Measurements from ENCODE around the gene LSM12.
A peak's percentile ranks its signal among the peaks of the same experiment; 100 is the strongest.

The LSM12 gene

DNA sequence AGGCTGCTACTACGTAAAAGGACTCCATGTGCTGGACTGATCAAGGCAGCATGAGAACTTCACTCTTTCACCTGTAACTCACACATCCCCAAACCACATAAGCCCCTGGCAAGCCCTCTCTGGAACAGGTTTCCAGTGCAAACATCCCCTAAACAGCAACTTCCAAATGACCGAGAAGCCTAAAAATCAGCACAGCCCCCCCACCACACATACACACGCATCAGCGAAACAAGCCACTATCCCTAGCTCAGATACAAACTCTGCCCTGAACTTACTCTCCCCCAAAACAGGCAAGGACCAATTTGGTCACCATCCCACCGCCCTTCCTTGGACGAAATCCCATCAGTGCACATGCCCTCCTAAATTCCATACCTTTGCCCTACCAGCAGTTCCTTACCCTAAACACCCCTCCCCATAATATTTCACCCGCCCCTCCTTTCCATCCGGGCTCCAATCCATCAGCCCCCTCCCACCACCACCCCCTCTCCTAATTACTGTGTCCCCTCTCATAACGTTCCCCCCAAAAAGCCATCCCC lies 735 bp downstream of the LSM12 start:
- Histone ChIP-seq H3K4me2 (ENCODE audit: insufficient read depth, low read length) (peak overlapping the region; percentile 78), H4K20me1 (ENCODE audit: insufficient read depth, low read length) (peaks cover 34% of the 10 kb centered on the region; the same call in 1 of the 2 replicates), H3K4me1 (ENCODE audit: insufficient read depth, low read length) (peaks cover 48% of the 10 kb centered on the region), H3K27ac (ENCODE audit: low read length) (peak overlapping the region; percentile 93), H3K9ac (ENCODE audit: low read depth, low read length) (peak overlapping the region; percentile 93), H3K27me3 (ENCODE audit: insufficient read depth, low read length, poor library complexity) (no peaks in the 10 kb centered on the region), H3K36me3 (ENCODE audit: insufficient read depth, low read length) (peaks cover 34% of the 10 kb centered on the region), H3K4me3 (ENCODE audit: low read depth in 1 of 2, low read length in 2 of 2) (peak overlapping the region; percentile 68 to 89), H2AFZ (ENCODE audit: low read depth, low read length) (peak overlapping the region; percentile 76), H3K79me2 (ENCODE audit: insufficient read depth, low read length) (peaks cover 68% of the 10 kb centered on the region), H3K9me3 (ENCODE audit: insufficient read depth, low read length, severe bottlenecking) (no peaks in the 10 kb centered on the region)
- no peak for TF ChIP-seq EZH2 (IDR thresholded peaks at IDR 0.05; ENCODE audit: borderline replicate concordance, low read depth, low read length, severe bottlenecking)
- TF ChIP-seq, protein P1, sequence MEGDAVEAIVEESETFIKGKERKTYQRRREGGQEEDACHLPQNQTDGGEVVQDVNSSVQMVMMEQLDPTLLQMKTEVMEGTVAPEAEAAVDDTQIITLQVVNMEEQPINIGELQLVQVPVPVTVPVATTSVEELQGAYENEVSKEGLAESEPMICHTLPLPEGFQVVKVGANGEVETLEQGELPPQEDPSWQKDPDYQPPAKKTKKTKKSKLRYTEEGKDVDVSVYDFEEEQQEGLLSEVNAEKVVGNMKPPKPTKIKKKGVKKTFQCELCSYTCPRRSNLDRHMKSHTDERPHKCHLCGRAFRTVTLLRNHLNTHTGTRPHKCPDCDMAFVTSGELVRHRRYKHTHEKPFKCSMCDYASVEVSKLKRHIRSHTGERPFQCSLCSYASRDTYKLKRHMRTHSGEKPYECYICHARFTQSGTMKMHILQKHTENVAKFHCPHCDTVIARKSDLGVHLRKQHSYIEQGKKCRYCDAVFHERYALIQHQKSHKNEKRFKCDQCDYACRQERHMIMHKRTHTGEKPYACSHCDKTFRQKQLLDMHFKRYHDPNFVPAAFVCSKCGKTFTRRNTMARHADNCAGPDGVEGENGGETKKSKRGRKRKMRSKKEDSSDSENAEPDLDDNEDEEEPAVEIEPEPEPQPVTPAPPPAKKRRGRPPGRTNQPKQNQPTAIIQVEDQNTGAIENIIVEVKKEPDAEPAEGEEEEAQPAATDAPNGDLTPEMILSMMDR (IDR thresholded peaks at IDR 0.05; ENCODE audit: borderline replicate concordance, extremely low read depth, low read length, poor library complexity, severe bottlenecking): no peak
- DNase-seq (no peak), ATAC-seq (ENCODE audit: insufficient read depth, low read depth) (peak; percentile 1; the same call in 2 of the 3 replicates)

DNA sequence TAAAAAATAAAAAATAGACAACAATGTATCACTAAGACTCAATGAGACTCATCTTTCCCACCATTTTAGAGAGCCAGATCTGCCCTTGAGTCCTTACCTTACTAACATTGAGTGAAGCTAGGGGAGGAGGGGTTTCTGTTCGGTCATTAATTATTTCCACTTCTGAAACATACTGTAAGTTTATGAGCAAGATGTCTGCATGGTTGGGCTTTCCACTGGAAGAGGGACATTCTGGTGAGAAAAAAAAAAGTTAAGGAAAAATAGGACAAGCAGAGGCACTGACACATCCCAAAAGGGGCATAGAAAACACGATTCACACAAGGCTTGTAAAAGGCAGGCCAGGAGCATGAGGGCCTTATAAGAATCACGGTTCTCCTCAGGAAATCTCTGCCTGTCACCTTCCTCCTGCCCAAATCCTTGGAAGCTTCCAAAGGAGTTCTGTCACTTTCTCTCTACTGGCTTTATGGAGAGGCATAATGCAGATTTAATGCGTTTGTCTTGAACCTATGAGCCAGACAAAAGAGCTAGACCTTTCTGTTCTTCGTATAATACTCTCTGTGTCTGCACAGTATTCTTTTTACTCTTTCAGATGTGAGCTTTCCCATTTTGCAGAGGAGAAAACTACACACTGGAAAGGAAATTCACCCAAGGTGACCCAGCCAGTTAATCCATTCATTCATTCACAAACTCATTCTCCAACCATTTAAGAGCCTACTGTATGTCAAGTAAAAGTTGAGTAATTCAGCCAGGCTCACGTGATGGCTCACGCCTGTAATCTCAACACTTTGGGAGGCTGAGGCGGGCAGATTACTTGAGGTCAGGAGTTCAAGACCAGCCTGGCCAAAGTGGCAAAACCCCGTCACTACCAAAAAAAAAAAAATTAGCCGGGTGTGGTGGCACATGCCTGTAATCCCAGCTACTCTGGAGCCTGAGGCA lies 2.5 kb downstream of the LSM12 start:
- no peak overlapping the region for H3K4me3 ChIP-seq (ENCODE audit: low read depth in 1 of 2, low read length in 2 of 2)
- no peak for DNase-seq
- peak overlapping the region; percentile 1; the same call in 1 of the 2 replicates for H3K9ac ChIP-seq (ENCODE audit: low read depth, low read length)

DNA sequence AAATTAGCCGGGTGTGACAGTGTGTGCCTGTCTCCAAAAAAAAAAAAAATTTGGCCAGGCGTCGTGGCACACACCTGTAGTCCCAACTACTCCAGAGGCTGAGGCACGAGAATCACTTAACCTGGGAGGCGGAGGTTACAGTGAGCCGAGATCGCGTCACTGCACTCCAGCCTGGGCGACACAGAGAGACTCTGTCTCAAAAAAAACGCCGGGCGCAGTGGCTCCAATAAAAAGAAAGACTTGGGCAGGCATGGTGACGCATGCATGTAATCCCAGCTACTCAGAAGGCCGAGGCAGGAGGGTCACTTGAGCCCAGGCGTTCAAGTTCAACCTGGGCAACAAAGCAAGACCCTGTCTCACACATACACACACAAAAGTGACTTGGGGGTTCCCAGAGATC lies 3.6 kb downstream of the LSM12 start:
- peaks cover 91% of the 10 kb centered on the region for H3K79me2 ChIP-seq (ENCODE audit: insufficient read depth, low read length)
- no peaks in the 10 kb centered on the region for H3K9me3 ChIP-seq (ENCODE audit: insufficient read depth, low read length, severe bottlenecking)
- no peaks in the 10 kb centered on the region for H3K27me3 ChIP-seq (ENCODE audit: insufficient read depth, low read length, poor library complexity)
- no peak for DNase-seq
- TF ChIP-seq, protein P1 (IDR thresholded peaks at IDR 0.05; ENCODE audit: borderline replicate concordance, extremely low read depth, low read length, poor library complexity, severe bottlenecking): no peak
- TF ChIP-seq EZH2 (IDR thresholded peaks at IDR 0.05; ENCODE audit: borderline replicate concordance, low read depth, low read length, severe bottlenecking): no peak
- H3K9ac ChIP-seq (ENCODE audit: low read depth, low read length): no peak overlapping the region
- H3K36me3 ChIP-seq (ENCODE audit: insufficient read depth, low read length): peaks cover 57% of the 10 kb centered on the region
- H3K4me2 ChIP-seq (ENCODE audit: insufficient read depth, low read length): peak overlapping the region; percentile 78
- no peak overlapping the region for H3K27ac ChIP-seq (ENCODE audit: low read length)
- no peak overlapping the region for H3K4me3 ChIP-seq (ENCODE audit: low read depth in 1 of 2, low read length in 2 of 2)
- peaks cover 49% of the 10 kb centered on the region for H4K20me1 ChIP-seq (ENCODE audit: insufficient read depth, low read length)
- peaks cover 39% of the 10 kb centered on the region for H3K4me1 ChIP-seq (ENCODE audit: insufficient read depth, low read length)
- no peak for ATAC-seq (ENCODE audit: insufficient read depth, low read depth)
- H2AFZ ChIP-seq (ENCODE audit: low read depth, low read length): no peak overlapping the region

More for the DNA sequence above, 2.5 kb downstream of the LSM12 start:
- peaks cover 39% of the 10 kb centered on the region for H3K4me1 ChIP-seq (ENCODE audit: insufficient read depth, low read length)
- H3K9me3 ChIP-seq (ENCODE audit: insufficient read depth, low read length, severe bottlenecking): no peaks in the 10 kb centered on the region
- TF ChIP-seq EZH2 (IDR thresholded peaks at IDR 0.05; ENCODE audit: borderline replicate concordance, low read depth, low read length, severe bottlenecking): no peak
- TF ChIP-seq, protein P1 (IDR thresholded peaks at IDR 0.05; ENCODE audit: borderline replicate concordance, extremely low read depth, low read length, poor library complexity, severe bottlenecking): no peak
- peak overlapping the region; percentile 78; the same call in 1 of the 2 replicates for H3K4me2 ChIP-seq (ENCODE audit: insufficient read depth, low read length)
- H3K27me3 ChIP-seq (ENCODE audit: insufficient read depth, low read length, poor library complexity): no peaks in the 10 kb centered on the region
- no peak for ATAC-seq (ENCODE audit: insufficient read depth, low read depth)
- no peak overlapping the region for H2AFZ ChIP-seq (ENCODE audit: low read depth, low read length)
- H3K36me3 ChIP-seq (ENCODE audit: insufficient read depth, low read length): peaks cover 49% of the 10 kb centered on the region
- H3K79me2 ChIP-seq (ENCODE audit: insufficient read depth, low read length): peaks cover 83% of the 10 kb centered on the region
- H3K27ac ChIP-seq (ENCODE audit: low read length): no peak overlapping the region
- peaks cover 45% of the 10 kb centered on the region for H4K20me1 ChIP-seq (ENCODE audit: insufficient read depth, low read length)

Measured in DND-41 (cell line).